Measurements from ENCODE around the gene BCAR1.

The BCAR1 gene

DNA sequence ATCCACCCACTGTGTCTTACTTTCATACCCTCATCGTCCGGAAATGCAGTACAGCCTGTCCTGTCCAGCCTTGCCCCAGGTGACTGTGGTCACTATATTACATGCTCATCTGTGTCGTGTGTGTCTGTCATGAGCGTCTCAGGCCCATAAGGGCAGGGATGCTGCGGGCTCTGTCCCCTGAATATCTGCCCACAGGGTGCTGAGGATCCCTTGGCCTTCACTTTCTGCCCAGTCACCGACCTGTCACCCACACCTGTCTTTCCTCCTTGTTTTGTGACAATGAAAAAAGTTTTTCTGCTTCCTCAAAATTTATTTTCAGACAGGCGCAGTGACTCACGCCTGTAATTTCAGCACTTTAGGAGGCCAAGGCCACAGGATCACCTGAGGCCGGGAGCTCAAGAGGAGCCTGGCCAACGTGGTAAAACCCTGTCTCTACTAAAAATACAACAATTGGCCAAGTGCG, 34.0 kb downstream of the BCAR1 start:
- no peak for TF ChIP-seq FOXP2 (optimal IDR thresholded peaks at IDR 0.05; ENCODE audit: borderline replicate concordance, extremely low read depth, extremely low read length, insufficient read depth)
- no peak for TF ChIP-seq TAF1 (IDR thresholded peaks at IDR 0.05; ENCODE audit: borderline replicate concordance, insufficient read depth, low read length)
- TF ChIP-seq, protein P1, sequence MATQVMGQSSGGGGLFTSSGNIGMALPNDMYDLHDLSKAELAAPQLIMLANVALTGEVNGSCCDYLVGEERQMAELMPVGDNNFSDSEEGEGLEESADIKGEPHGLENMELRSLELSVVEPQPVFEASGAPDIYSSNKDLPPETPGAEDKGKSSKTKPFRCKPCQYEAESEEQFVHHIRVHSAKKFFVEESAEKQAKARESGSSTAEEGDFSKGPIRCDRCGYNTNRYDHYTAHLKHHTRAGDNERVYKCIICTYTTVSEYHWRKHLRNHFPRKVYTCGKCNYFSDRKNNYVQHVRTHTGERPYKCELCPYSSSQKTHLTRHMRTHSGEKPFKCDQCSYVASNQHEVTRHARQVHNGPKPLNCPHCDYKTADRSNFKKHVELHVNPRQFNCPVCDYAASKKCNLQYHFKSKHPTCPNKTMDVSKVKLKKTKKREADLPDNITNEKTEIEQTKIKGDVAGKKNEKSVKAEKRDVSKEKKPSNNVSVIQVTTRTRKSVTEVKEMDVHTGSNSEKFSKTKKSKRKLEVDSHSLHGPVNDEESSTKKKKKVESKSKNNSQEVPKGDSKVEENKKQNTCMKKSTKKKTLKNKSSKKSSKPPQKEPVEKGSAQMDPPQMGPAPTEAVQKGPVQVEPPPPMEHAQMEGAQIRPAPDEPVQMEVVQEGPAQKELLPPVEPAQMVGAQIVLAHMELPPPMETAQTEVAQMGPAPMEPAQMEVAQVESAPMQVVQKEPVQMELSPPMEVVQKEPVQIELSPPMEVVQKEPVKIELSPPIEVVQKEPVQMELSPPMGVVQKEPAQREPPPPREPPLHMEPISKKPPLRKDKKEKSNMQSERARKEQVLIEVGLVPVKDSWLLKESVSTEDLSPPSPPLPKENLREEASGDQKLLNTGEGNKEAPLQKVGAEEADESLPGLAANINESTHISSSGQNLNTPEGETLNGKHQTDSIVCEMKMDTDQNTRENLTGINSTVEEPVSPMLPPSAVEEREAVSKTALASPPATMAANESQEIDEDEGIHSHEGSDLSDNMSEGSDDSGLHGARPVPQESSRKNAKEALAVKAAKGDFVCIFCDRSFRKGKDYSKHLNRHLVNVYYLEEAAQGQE (IDR thresholded peaks at IDR 0.05; ENCODE audit: insufficient read depth in 1 of 2, low read depth in 2 of 2, low read length in 2 of 2), result no peak

DNA sequence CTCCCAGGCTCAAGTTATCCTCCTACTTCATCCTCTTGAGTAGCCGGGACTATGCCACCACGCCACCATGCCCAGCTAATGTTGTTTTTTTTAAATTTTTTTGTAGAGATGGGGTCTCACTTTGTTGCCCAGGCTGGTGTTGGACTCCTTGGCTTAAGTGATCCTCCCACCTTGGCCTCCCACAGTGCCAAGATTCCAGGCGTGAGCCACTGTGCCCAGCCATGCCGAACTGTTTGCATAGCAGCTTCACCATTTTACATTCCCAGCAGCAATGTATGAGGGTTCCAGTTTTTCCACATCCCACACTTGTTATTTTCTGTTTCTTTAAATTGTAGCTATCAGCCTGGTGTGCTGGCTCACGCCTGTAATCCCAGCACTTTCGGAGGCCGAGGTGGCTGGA, 34.8 kb downstream of the BCAR1 start:
- TF ChIP-seq POLR2AphosphoS5 (IDR thresholded peaks at IDR 0.05; ENCODE audit: low read depth, low read length) (no peak), TAF1 (IDR thresholded peaks at IDR 0.05; ENCODE audit: borderline replicate concordance, insufficient read depth, low read length) (no peak), FOXP2 (optimal IDR thresholded peaks at IDR 0.05; ENCODE audit: borderline replicate concordance, extremely low read depth, extremely low read length, insufficient read depth) (no peak), SIN3A (IDR thresholded peaks at IDR 0.05; ENCODE audit: borderline replicate concordance, insufficient read depth, low read length) (no peak)
- TF ChIP-seq, protein P1 (IDR thresholded peaks at IDR 0.05; ENCODE audit: insufficient read depth in 1 of 2, low read depth in 2 of 2, low read length in 2 of 2), result no peak

DNA sequence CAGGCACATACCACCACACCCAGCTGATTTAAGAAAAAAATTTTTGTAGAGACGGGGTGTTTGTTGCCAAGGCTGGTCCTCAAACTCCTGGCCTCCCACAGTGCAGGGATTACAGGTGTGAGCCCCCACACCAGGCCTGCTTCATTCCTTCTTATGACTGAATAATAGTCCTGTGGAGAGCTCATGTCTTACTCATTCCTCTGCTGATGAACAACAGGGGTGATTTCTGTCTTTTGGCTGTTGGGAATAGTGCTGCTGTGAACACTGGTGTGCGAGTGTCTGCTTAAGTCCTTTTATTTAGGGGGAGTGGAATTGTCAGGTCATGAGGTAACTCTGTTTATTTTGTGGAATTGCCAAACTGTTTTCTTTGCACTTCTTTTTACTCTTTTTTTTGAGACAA, 35.3 kb downstream of the BCAR1 start:
- TF ChIP-seq, protein P1 (IDR thresholded peaks at IDR 0.05; ENCODE audit: insufficient read depth in 1 of 2, low read depth in 2 of 2, low read length in 2 of 2), result no peak
- no peak for TF ChIP-seq SIN3A (IDR thresholded peaks at IDR 0.05; ENCODE audit: borderline replicate concordance, insufficient read depth, low read length)
- TF ChIP-seq TAF1 (IDR thresholded peaks at IDR 0.05; ENCODE audit: borderline replicate concordance, insufficient read depth, low read length), result no peak
- TF ChIP-seq FOXP2 (optimal IDR thresholded peaks at IDR 0.05; ENCODE audit: borderline replicate concordance, extremely low read depth, extremely low read length, insufficient read depth), result no peak
- TF ChIP-seq POLR2AphosphoS5 (IDR thresholded peaks at IDR 0.05; ENCODE audit: low read depth, low read length), result no peak

DNA sequence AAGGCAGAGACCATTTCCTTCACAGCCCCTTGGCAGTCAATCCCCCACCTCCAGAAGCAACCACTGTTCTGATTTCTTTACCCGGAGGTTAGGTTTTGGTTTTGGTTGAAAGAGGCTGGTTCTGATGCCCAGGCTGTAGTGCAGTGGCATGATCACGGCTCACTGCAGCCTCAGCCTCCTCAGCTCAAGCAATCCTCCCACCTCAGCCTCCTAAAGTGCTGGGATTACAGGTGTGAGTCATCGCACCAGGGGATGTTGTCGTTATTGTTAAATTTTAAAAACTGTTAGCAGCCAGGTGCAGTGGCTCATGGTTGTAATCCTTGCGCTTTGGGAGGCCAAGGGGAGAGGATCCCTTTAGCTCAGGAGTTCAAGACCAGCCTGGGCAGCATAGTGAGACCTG, 41.5 kb downstream of the BCAR1 start:
- no peak for TF ChIP-seq SIN3A (IDR thresholded peaks at IDR 0.05; ENCODE audit: borderline replicate concordance, insufficient read depth, low read length)
- TF ChIP-seq, protein P1 (IDR thresholded peaks at IDR 0.05; ENCODE audit: insufficient read depth in 1 of 2, low read depth in 2 of 2, low read length in 2 of 2), result no peak
- no peak for TF ChIP-seq POLR2AphosphoS5 (IDR thresholded peaks at IDR 0.05; ENCODE audit: low read depth, low read length)
- TF ChIP-seq TAF1 (IDR thresholded peaks at IDR 0.05; ENCODE audit: borderline replicate concordance, insufficient read depth, low read length), result no peak
- TF ChIP-seq FOXP2 (optimal IDR thresholded peaks at IDR 0.05; ENCODE audit: borderline replicate concordance, extremely low read depth, extremely low read length, insufficient read depth), result no peak
